Fibroblast of skin of abdomen (primary cell): ENCODE results near the gene WDR27.
A peak's percentile ranks its signal among the peaks of the same experiment; 100 is the strongest.
"Not testable (repeated sequence)": the region's sequence is repeated elsewhere in the genome, so short reads cannot be mapped to it uniquely, and the experiment has no call there.

Experiments used
- DNase-seq: peaks from one replicate; pipeline ENCODE4 v3.0.0-alpha.2; 2013

Gene WDR27

GRCh38 chr6:169709293-169709692, 7.5 kb upstream of the WDR27 start:
- no peak for DNase-seq

- DNase-seq, result no peak
Measured at GRCh38 chr6:169707772-169708171, 5.9 kb upstream of the WDR27 start.

GRCh38 chr6:169702840-169703246, 1.0 kb upstream of the WDR27 start:
- DNase-seq, result no peak

DNA sequence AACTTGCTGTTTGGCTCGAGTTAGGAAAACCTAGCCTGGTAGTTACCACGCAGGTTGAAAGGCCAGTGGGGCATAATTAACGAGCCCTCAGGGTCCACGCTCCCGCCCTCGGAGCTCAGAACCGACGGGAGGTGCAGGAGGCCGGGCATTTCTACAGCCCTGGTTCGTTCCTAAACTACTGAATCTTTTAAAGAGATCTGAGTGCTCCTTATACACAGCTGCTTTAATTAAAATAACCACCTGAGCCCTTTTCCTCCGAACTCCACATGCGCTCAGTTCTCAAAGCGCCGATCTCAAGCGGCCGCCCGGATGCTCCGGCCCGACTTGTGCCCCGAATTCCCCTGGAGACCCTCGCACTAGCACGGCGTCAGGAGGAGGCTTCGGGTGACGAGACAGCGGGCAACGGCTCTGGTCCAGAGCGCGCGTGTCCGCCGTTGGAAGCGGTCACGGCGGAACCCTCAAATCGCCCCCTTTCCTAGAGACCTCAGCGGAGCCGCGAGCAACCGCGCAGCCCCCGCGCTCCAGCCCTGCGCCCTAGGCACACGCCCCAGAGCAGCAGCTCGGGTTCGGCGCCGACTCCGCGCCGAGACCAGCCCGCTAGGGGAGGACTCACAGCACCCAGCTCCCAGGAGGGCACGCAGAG, 397 bp downstream of the WDR27 start:
- no peak for DNase-seq

- peak; percentile 64 for DNase-seq
Measured at GRCh38 chr6:169700296-169700695, 1.5 kb downstream of the WDR27 start.

DNA sequence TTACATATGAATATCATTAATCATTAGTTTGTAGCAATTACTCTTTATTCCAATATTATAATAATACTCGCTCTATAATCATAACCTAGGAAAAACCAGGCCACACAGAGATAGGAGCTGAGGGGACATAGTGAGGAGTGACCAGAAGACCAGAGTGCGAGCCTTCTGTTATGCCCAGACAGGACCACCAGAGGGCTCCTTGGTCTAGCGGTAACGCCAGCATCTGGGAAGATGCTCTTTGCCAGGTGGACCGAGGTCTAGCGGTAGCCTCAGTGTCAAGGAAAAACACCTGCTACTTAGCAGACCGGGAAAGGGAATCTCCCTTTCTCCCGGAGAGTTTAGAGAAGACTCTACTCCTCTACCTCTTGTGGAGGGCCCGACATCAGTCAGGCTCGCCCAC, 4.7 kb downstream of the WDR27 start:
- not testable (repeated sequence) for DNase-seq

DNA sequence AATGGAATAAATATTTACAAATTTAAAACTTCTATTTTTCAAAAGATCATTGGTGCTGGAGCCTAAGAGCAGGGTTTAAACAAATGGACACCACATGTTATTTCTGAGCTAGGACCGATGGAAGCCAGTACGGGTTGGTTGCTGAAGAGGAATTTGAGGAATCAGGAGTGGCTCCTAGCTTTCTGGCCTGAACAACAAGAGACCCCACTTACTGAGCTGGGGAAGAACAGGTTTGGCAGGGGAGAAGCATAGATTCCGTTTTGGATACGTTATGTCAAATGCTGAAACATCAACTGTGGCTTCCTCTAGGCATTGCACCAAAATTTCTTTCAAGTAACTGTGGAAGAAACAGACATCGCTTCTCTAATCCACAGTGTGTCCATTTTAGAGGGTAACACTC, 6.7 kb downstream of the WDR27 start:
- no peak for DNase-seq

DNA sequence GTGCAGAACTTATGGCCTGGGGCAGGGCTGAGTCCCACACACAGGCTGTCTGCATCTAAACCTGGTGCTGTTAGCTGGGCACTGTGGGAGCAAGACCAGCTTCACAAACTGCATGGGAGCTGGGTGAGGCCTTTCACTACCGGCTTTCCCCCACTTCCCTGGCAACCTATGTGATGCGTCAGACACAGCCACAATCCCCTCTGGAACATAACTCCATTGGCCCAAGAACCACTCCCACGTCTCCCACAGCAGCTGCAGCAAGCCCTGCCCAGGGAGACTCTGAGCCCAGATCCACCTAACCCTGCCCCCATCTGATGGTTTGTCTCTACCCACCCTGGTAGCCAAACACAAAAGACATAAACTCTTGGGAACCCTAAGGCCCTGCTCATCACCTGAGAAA, 9.3 kb downstream of the WDR27 start:
- no peak for DNase-seq

GRCh38 chr6:169691260-169691659, 10.6 kb downstream of the WDR27 start:
- no peak for DNase-seq

DNA sequence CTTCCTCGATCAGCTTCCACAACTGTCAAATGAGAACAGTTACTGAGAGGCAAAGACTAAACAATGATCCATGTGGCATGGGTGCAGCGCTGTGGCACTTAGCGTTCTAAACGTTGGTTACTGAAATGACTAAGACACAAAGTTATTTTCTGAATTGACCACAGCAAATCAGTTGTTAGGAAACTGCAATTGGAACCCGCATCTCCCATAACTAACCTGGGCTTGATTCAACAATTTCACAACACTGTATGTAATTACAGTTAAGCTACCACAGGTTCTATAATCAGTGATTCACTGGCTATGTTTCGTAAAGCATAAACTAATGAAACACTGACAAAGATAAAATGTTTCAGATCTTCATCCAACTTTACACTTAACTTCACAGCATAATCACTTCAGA, 12.5 kb downstream of the WDR27 start:
- peak; percentile 17 for DNase-seq

GRCh38 chr6:169685860-169686259, 16.0 kb downstream of the WDR27 start:
- DNase-seq, result no peak

DNA sequence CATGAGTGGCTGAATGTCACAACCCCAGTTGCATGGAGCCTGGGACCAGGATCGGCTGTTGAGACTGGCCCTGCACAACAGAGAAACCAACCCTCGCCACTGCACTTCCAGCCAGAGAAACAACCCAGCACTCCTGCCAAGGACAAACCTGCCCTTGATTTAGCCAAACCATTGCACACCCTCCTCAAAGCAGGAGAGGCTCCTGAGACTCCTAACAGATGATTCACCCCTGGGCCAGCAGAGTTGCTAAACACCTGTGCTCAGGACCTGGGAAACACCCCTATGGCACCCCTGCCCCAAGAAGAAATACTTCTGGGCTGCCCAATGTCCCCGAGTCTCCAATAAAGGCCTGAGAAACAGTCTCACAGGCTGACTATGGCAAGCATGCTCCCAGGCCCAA, 17.8 kb downstream of the WDR27 start:
- no peak for DNase-seq

DNA sequence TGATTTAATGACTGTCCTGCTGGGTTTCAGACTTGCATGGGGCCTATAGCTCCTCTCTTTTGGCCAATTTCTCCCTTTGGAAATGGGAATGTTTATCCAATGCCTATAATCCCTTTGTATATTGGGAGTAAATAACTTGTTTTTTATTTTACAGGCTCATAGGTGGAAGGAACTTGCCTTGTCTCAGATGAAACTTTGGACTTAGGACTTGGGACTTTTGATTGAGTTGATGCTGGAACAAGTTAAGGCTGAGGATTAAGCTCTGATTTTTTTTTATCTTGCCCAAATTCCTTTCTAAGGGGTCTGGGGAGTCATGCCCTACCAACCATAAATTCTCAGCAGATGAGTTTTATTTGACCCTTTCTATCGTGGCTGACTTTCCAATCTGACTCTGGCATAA, 23.5 kb downstream of the WDR27 start:
- no peak for DNase-seq

DNA sequence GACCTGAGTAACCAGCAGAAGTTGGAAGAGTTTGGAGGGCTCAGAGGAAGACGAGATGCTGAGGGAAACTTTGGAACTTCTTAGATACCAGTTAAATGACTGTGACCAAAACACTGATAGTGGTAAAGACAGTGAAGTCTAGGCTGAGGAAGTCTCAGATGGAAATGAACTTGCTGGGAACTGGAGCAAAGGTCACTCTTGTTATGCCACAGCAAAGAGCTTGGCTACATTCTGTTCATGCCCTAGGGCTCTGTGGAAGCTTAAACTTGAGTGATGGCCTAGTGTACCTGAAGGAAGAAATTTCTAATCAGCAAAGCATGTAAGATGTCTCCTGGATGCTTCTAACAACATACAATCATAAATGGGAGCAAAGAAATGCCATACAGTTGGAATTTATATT, 24.7 kb downstream of the WDR27 start:
- DNase-seq, result no peak

- DNase-seq, result no peak
Measured at GRCh38 chr6:169675011-169675410, 26.8 kb downstream of the WDR27 start.

DNA sequence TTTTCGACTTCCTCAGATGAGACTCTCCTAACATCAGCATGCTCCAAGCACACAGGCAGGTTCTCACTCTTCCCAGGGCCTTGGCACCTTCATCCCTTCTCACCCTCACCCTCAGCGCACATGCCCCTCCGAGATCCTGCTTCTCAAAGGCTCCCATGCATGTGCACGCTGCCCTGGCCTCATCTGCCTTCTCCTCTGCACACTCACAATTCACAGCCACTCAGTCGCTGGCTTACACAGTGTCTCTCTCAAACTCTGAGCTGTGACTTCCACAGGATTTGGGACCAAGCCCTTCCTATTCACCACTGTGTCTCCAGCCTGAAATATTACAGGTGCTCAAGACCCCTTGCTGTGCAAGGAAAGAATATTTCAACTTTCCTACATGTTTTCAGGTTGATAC, 30.3 kb downstream of the WDR27 start:
- no peak for DNase-seq

GRCh38 chr6:169669889-169670288, 31.9 kb downstream of the WDR27 start:
- no peak for DNase-seq

DNA sequence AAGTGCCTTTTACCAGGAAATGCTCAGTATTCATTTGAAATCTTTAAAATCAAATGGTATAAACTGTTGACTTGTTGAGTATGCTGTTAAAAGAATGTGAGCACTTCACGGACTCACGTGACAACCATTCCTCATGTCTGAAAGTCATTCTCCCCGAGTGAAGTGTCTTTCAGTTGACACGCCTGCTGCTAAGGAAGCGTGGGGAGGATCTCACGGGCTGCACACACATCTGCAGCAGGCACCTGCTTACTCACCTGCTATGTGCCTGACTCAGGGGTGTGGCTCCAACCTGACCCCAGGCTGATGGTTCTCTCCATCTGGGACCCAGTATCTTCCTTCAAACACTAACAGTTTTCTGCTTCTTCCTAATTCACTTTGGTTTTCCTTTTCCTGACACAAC, 32.7 kb downstream of the WDR27 start:
- no peak for DNase-seq

GRCh38 chr6:169668203-169668847, 33.5 kb downstream of the WDR27 start:
- DNase-seq, result no peak

- no peak for DNase-seq
Measured at GRCh38 chr6:169667716-169668115, 34.1 kb downstream of the WDR27 start.

DNA sequence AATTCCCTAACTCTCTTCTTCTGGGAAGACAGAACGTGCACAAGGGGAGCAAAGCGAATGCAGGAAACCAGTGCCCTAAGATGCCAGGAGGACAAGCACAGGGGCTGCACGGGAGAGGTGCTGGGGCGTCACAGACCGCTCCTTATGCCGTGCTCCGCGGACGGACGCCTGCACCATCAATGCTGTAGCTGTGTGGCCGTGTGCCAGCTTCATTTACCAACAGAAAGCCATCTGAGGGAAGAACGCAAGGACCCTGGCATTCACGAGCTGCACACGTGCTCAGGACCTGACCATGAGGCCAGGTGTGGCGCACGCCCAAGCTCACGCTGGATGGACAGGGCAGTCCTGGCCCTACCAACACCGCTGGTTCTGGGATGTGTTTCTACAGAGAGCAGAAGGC, 35.4 kb downstream of the WDR27 start:
- DNase-seq, result no peak

- no peak for DNase-seq
Measured at GRCh38 chr6:169665289-169665688, 36.5 kb downstream of the WDR27 start.

GRCh38 chr6:169664227-169664626, 37.6 kb downstream of the WDR27 start:
- DNase-seq, result no peak

GRCh38 chr6:169663468-169663867, 38.4 kb downstream of the WDR27 start:
- no peak for DNase-seq

DNA sequence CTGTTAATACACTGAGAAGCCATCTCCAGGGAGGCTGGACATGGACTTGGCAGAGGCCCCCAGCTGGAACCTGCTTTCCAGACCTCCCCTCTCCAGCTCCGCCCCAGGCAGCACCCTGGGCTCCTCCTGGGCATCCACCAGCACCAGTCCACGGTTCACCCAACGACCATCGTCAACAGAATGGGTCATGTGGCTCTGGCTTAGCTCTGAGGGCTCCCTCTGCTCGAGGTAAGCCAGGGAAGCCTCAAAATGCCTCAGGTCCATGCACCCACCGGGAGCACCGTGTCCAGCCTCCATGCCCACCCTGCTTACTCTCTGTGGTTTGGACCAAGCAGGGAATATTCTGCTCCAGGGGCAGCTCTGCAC, 40.5 kb downstream of the WDR27 start:
- no peak for DNase-seq
